SKM-1 (cell line): ENCODE results near the gene STIM2.
"Not testable (repeated sequence)": the region's sequence is repeated elsewhere in the genome, so short reads cannot be mapped to it uniquely, and the experiment has no call there.

Source experiments
- DNase-seq: peaks from one replicate; lab custom pipeline; 2025; ENCODE audit not compliant: unreplicated experiment; lab: John Stamatoyannopoulos, UW

Gene STIM2

DNA sequence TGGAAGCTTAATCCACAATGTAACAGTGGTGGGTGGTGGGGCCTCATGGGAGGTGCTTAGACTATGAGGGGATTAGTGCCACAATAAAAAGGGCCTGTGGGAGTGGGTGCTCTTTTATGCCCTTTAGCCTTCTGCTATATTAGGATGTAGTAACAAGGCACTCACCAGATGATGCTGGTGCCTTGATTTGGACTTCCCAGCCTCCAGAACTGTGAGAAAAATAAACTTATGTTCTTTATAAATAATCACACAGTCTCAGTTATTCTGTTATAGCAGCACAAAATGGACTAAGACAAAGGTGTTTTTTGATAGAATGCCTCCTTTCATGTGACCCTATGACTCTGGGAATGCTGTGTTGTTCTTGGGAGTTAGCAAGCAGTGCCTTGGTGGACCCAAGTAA lies 89.8 kb downstream of the STIM2 start:
- DNase-seq: no peak

DNA sequence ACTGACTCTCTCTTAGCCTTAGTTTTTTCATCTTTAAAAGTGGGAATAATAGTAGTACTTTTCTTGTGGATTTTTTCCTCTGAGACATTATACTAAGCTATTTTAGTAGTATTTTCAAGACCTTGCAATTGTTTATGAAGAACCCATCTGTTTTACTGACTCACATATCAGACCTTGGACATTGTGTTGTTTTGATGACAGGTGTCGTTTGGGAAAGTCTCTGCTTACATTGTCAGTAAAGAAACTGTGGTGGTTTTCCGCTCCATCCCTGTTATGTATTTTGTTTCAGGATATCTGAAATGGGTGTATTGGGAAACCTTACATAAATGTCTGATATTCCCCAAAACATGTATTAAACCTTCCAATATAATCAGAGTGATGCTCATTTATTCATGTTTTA lies 92.2 kb downstream of the STIM2 start:
- DNase-seq: no peak

DNA sequence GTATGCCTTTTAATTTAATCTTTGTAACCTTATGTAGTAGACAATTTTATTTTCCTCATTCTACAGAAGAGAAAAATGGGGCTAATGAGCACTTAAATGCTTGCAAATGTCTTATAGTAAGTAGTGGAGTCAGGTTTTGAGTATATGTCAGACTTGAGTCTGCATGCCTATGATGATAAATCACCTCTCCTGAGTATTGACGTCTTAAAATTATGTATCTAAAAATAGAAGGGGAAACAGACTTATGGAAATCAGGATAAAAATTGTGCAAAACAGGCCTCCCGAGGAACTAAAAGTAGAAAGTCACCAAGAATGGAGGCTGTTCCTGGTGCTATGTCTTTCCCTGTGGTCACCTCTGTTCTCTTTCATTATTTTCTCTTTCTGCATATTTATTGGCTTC lies 92.7 kb downstream of the STIM2 start:
- DNase-seq: no peak

DNA sequence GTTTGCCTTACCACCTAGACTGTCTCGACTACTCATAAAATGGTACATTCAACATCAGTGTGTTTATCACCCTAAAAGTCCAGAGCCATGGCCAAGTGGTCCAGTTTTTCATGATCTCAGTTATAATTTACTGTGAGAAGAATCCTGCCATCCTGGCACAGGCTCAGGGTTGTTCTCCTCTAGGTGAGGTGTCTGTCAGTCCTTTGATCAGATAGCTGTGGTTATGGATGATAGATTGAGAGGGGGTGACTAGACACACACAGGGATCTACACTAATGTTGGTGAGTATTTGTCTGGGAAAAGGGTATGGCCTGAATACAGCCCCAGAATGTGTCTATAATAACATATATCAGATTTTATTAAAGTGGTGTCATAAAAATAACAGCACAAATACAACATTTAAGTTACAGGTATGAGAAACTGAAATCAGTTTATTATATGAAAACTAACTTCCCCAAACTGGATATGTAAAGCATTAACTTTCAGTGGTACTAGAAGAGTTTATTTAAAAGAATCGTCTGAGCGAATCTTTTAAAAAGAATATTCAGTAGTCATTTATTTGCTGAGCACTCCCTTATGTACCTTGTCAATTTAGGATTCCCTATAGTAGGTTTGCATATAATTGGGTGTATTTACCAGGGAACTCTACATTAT lies 93.3 kb downstream of the STIM2 start:
- no peak for DNase-seq

- no peak for DNase-seq
These were observed 94.6 kb downstream of the STIM2 start for GRCh38 chr4:26955241-26955640.

DNA sequence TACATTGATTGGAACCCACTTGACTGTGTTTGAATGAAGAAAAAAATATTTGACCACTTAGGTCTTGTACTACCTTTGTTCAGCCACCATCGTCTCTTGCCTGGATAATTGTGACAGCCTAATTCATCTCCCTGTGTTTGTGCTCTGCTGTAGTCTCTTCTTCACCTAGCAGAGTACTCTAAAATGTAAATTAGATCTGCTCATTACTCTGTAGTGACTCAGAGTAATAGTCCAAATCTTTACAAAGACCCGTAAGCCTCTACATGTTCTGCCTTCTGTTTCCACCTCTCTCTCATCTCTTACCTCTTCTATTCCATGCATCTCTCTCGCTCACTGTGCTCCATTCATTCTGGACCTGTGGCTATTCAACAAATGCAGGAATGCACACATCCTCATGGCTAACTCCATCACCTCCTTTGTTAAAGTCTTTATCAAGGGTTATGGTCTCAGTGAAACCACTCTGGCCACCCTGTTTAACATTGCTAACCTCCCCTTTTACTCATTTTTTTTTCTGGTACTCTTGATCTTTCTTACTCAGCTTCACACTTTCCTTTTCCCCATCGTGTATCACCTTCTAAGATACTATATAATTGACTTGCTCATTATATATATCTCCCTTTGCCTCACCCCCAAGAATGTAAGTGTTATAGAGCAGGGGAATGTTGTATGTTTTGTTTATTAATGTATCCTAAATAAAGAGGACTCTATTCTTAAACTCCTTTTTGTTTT lies 98.4 kb downstream of the STIM2 start:
- no peak for DNase-seq

DNA sequence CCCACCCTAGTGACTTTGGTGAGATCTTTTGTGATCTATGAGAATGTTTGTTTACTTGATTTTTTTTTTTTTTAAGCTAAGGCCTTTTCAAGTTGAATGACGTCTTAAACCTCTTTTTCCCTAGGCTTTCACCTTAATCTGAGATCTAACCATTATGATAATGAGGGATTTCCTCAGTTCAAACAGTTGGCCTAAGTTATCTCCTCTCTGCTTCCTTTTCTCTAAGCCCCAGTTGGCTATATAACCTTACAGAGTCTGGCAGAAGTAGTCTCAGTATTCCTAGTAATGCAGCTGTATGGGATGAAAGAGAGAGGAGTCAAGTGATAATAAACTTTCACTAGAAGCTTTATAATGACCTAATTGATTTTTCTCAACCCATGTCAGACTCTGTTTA lies 99.0 kb downstream of the STIM2 start:
- no peak for DNase-seq

DNA sequence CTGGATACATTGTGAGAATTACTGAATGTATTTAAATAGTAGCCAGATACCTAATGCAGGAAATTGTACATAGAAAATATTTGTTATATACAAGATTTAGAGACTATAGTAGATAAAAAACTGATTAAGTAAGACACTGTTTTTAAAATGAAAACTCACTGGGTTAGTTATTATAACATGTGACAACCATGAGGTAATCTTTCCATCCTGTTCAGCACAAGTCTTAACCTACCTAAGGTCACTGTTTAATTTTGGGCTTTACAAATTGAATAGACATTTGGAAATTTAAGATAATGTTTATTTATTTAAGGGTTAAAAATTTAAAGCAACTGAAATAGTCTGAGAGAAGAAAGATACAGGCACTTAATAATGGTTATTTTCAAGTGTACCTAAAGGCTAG lies 102.1 kb downstream of the STIM2 start:
- DNase-seq: no peak

- DNase-seq: no peak
These were observed 103.9 kb downstream of the STIM2 start for GRCh38 chr4:26964512-26964911.

DNA sequence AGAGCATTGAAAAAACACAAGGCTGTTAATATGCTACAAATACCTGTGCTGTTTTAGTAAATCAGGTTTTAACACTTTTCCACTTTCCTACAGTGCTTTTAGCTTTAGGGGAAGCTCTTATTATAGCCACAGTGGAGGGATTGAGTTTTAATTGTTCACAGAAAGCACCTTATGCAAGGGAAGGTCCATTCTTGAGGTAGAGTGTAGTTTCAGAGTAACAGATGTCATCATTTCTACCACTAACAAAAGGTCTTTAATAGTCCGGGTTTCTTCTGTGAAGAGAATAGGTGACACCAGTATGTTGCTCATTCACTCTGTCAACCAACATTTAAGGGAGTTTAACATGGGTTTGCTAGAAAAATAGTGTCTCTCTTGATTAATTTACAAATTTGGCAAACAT lies 104.4 kb downstream of the STIM2 start:
- no peak for DNase-seq

DNA sequence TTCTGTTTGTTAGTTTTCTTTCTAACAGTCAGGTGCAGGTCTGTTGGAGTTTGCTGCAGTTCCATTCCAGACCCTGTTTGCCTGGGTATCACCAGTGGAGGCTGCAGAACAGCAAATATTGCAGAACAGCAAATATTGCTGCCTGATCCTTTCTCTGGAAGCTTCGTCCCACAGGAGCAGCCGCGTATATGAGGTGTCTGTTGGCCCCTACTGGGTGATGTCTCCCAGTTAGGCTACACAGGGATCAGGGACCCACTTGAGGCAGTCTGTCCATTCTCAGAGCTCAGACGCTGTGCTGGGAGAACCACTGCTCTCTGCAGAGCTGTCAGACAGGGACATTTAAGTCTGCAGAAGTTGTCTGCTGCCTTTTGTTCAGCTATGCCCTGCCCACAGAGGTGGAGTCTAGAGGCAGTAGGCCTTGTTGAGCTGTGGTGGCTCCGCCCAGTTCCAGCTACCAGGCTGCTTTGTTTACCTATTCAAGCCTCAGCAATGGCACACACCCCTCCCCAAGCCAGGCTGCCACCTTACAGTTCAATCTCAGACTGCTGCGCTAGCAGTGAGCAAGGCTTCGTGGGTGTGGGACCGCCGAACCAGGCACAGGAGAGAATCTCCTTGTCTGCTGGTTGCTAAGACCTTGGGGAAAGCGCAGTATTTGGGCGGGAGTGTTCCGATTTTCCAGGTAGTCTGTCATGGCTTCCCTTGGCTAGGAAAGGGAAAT lies 115.0 kb downstream of the STIM2 start:
- not testable (repeated sequence) for DNase-seq

DNA sequence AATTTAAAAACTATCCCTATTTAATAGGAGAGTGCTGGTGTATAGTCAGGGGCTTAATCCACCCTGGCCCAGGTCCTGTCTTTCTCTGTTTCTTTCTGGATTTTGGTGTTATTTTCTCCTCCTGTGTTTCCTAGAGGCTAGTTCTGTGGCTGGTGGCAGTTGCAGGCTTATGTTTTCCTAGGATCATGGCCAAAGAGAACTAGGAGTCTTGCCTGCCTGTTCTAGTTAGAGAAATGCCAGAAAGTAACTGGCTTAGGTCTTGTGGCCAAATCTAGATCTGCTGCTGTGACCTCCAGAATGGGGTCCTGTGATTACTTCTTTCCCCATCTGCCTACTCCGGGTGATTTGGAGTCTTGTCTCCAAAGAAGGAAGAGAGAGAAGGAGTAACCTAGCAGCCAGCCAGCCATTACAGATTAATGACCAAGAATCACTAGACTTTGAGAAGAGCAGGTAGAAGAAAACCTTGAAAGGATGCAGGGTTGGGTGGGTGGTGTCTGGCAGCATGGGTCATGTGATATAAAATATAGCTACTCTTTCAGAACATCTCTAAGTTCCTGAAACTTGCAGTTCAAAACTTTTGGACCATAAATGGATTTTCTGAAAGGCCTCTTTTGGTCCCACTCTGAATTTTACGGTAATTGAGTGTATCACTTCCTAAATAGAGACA lies 117.9 kb downstream of the STIM2 start:
- DNase-seq: no peak

DNA sequence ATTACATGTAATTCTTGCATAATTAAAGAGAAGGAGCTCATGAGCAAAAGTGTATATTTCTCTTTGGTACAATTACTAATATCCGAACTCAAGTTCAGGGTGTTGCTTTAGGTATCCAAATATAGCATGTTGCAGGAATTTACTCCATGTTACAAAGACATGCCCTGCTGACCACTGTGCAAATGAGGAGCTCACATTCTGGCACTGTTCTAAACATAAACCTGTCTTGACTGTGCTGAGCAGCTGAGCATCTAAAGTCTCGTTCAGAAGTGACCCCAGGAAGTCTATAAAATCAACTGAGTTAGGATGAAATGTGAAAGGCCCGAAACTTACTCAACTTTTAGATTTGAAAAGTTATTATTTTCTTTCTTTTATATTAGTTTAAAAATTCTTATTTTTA lies 124.3 kb downstream of the STIM2 start:
- no peak for DNase-seq

- DNase-seq: no peak
These were observed 125.2 kb downstream of the STIM2 start for GRCh38 chr4:26985873-26986272.

- DNase-seq: no peak
These were observed 126.5 kb downstream of the STIM2 start for GRCh38 chr4:26987191-26987590.

DNA sequence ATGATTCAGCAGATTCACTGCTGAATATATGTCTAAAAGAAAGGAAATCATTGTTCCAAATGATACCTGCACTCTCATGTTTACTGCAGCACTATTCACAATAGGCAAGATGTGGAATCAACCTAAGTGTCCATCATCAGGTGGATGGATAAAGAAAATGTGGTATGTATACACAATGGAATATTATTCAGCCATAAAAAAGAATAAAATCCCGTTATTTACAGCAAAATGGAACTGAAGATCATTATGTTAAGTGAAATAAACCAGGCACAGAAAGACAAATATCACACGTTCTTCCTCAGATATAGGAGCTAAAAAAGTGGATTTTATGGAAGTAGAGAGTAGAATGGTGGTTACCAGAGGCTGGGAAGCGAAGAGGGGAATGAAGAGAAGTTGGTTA lies 130.4 kb downstream of the STIM2 start:
- no peak for DNase-seq

- DNase-seq: peak; percentile 29
These were observed 132.2 kb downstream of the STIM2 start for GRCh38 chr4:26992657-26993361.

- DNase-seq: no peak
These were observed 132.9 kb downstream of the STIM2 start for GRCh38 chr4:26993539-26993938.

DNA sequence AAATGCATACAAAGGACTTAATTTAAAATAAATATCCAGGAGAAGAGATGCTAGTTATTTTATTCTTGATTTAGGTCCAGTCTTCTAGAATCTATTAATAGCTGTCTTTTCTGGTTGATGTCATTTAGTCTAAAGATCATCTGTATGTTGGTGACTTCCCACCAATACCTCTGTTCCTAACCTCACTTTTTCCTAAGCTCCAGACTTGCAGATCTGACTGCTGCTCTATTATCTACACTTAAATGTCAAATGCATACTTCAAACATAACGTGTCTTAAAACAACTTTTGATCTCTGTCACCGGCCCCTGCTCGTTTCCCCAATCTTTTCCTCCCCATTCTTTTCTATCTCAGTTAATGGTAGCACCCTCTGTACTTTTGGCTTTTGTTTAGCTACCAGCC lies 133.3 kb downstream of the STIM2 start:
- no peak for DNase-seq

DNA sequence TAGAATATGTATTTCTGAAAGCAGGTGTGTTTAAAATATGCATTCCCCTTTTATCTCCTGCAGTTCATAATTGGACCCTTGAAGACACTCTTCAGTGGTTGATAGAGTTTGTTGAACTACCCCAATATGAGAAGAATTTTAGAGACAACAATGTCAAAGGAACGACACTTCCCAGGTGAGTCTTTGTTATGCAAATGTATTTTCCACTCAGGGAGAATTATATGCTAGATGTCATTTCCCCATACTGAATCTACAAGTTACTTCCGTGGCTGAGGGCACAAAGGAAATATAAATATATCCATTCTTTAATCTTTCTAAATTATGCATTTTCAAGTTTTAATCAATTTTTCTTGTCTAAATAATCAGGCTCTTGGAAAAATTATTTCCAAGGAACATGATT lies 134.7 kb downstream of the STIM2 start:
- DNase-seq: no peak

DNA sequence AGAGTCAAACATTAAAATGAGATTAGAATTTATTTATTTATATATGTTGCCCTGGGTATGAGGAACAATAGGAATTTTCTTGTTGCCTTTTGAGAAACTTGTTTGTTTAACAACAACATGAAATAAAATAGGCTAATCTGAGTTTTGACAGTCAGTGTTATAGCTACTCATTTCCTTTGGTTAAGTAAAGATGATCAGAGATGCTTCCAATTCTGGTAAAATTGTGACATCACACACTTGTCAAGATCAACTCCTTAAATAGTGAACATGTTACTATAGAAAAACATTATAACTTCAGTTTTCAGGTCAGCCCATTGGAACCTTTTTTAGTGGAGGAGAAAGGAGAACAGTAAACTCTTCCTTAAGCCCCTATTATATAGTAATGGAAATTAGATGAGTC lies 136.1 kb downstream of the STIM2 start:
- DNase-seq: no peak
